K562 (cell line): ENCODE measurements around the gene TOR3A. TPM values are rescaled to one million over a fixed set of nuclear protein-coding genes. Genes with fewer than 3 reads are reported as not detected.

ENCODE experiments used
- FIP1L1 ChIP-seq: fragments of 200-400 bp; formaldehyde crosslinking; IDR thresholded peaks from 2 replicates; pipeline ENCODE4 v1.6.1; 2018; ENCODE audit warnings: mild to moderate bottlenecking, low read depth, low read length; ENCODE audit not compliant: poor library complexity, severe bottlenecking
- HSF4 ChIP-seq: fragments of 250-450 bp; sonication (Bioruptor Pico); IDR thresholded peaks from 2 replicates; pipeline ENCODE4 v2.1.2; 2022; ENCODE audit warnings: mild to moderate bottlenecking, moderate library complexity, borderline replicate concordance
- MECOM ChIP-seq: fragments of 250-450 bp; sonication (Bioruptor Pico); IDR thresholded peaks from 2 replicates; pipeline ENCODE4 v1.8.0; 2022; ENCODE audit warnings: inconsistent platforms
- SIN3B ChIP-seq: fragments of 450-650 bp; IDR thresholded peaks from 2 replicates; pipeline ENCODE4 v1.6.1; 2017; ENCODE audit warnings: low read depth, mild to moderate bottlenecking, moderate library complexity
- TBL1XR1 ChIP-seq, 2 experiments: IDR thresholded peaks; 2 replicates each; pipeline ENCODE4 v1.6.1; 2012; ENCODE audit warnings: improper control_type of control experiment in 2 of 2, low read length in 2 of 2, mild to moderate bottlenecking in 1 of 2
- ZNF408 ChIP-seq: fragments of 250-450 bp; sonication (Bioruptor Pico); IDR thresholded peaks from 2 replicates; pipeline ENCODE4 v1.4.0; 2020; ENCODE audit warnings: low read depth, mild to moderate bottlenecking, moderate library complexity
- polyA plus RNA-seq, 8 experiments: library from polyadenylated mRNA; depleted of rRNA in 4 of 8; stranded (reverse) in 5 of 8; unstranded in 3 of 8; fragments of >200 nt; fragmentation: Nextera tagmentation in 2 of 8; fragmentation: Illumina TruSeq in 1 of 8; extraction: Ambion mirVana in 2 of 8; extraction: Trizol in 1 of 8; gene quantifications; 2 replicates each; pipeline versions ENCODE4 v1.2.1 to v1.2.3, GENCODE V29; 2011 to 2014; ENCODE audit warnings: inconsistent platforms in 1 of 8, missing spikeins in 1 of 8
- total RNA-seq, 7 experiments: library from RNA; depleted of rRNA in 6 of 7; stranded (reverse); fragments of >200 nt in 6 of 7; fragmentation: Illumina TruSeq in 2 of 7; extraction: Trizol in 2 of 7; gene quantifications; 2 replicates each; pipeline versions ENCODE4 v1.2.1 to v1.2.3, GENCODE V29; 2011 to 2021; ENCODE audit warnings: low replicate concordance in 1 of 7
- TF ChIP-seq, protein P1 (sequence below): fragments of 450-650 bp; formaldehyde crosslinking; IDR thresholded peaks from 2 replicates; pipeline ENCODE4 v1.4.0; 2022; ENCODE audit warnings: missing genetic modification characterization
- TF ChIP-seq, protein P2 (sequence below): fragments of 450-650 bp; conservative IDR thresholded peaks from 2 replicates; pipeline ENCODE4 v1.6.1; 2016; ENCODE audit warnings: missing genetic modification characterization, low read depth, mild to moderate bottlenecking, missing compliant biosample characterization, moderate library complexity
- TF ChIP-seq, protein P3 (sequence below): sonication (generic); formaldehyde crosslinking; IDR thresholded peaks from 2 replicates; pipeline ENCODE4 v1.8.0; 2022; ENCODE audit warnings: missing genetic modification reagents, mild to moderate bottlenecking, moderate library complexity, borderline replicate concordance
- TF ChIP-seq, protein P4 (sequence below): fragments of 250-450 bp; sonication (Bioruptor Pico); IDR thresholded peaks from 2 replicates; pipeline ENCODE4 v1.6.1; 2021; ENCODE audit warnings: mild to moderate bottlenecking

TOR3A gene
- total and polyA plus RNA-seq, 9 of the 15 experiments (the other 6 are each of a cell fraction or from before 2014, with no cell fraction given): 7.9 to 94.5 (median 39.7) TPM

DNA sequence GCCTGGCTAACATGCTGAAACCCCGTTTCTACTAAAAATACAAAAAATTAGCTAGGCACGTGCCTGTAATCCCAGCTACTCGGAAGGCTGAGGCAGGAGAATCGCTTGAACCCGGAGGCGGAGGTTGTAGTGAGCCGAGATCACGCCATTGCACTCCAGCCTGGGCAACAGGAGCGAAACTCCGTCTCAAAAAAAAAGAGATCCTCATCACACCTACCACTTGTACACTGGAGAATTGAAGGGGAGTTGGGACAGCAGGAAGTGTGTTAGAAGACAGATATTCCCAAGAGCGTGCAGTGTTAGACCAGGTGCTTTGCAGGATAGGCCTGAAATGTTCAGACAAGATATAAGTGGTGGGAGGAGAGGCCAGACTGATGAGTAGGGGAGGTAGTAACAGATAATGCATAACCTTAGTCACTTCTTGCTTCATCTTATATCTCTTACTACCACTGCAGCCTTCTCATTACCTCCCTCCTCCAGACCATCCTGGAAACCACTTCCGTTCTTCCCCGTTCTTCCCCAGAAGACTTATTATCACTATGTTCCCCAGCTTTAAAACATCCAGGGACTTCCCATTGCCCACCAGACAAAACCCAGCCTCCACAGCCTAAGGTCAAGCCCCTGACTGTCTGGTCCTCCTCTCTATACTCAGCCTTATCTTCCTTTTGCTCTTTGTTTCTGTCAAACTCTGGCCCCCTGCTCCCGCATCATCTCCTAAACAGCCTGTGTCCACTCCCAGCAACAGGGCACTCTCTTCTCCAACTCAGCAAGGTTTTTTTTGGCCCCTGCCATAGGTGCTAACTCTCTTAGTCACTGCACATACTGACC lies 34.8 kb upstream of the TOR3A start (continued):
- TF ChIP-seq TBL1XR1 (IDR thresholded peaks at IDR 0.05; ENCODE audit: low read length in 2 of 2) (peak; percentile 99 to 100), HSF4 (CRISPR knock-in tag) (no peak), SIN3B (no peak), ZNF408 (CRISPR knock-in tag) (no peak), MECOM (CRISPR knock-in tag) (peak; percentile 100), FIP1L1 (no peak)
- TF ChIP-seq, protein P1, sequence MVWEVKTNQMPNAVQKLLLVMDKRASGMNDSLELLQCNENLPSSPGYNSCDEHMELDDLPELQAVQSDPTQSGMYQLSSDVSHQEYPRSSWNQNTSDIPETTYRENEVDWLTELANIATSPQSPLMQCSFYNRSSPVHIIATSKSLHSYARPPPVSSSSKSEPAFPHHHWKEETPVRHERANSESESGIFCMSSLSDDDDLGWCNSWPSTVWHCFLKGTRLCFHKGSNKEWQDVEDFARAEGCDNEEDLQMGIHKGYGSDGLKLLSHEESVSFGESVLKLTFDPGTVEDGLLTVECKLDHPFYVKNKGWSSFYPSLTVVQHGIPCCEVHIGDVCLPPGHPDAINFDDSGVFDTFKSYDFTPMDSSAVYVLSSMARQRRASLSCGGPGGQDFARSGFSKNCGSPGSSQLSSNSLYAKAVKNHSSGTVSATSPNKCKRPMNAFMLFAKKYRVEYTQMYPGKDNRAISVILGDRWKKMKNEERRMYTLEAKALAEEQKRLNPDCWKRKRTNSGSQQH (CRISPR knock-in tag): peak; percentile 84
- TF ChIP-seq, protein P2, sequence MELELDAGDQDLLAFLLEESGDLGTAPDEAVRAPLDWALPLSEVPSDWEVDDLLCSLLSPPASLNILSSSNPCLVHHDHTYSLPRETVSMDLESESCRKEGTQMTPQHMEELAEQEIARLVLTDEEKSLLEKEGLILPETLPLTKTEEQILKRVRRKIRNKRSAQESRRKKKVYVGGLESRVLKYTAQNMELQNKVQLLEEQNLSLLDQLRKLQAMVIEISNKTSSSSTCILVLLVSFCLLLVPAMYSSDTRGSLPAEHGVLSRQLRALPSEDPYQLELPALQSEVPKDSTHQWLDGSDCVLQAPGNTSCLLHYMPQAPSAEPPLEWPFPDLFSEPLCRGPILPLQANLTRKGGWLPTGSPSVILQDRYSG (tag): peak; percentile 86
- TF ChIP-seq, protein P3, sequence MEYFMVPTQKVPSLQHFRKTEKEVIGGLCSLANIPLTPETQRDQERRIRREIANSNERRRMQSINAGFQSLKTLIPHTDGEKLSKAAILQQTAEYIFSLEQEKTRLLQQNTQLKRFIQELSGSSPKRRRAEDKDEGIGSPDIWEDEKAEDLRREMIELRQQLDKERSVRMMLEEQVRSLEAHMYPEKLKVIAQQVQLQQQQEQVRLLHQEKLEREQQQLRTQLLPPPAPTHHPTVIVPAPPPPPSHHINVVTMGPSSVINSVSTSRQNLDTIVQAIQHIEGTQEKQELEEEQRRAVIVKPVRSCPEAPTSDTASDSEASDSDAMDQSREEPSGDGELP (CRISPR knock-in tag): peak; percentile 73
- TF ChIP-seq, protein P4, sequence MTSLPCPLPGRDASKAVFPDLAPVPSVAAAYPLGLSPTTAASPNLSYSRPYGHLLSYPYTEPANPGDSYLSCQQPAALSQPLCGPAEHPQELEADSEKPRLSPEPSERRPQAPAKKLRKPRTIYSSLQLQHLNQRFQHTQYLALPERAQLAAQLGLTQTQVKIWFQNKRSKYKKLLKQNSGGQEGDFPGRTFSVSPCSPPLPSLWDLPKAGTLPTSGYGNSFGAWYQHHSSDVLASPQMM (CRISPR knock-in tag): no peak
